IMR-90 (cell line): ENCODE data around the gene CASP3. TPM values are rescaled to one million over a fixed set of nuclear protein-coding genes. Genes with fewer than 3 reads are reported as not detected.

ENCODE experiments used
- ATAC-seq: fragments of 200-7000 bp; cut with Tn5 transposase; 2 replicates; pipeline ENCODE4 v1.9.1; 2020; ENCODE audit warnings: low read depth, mild to moderate bottlenecking, moderate library complexity
- BruUV-seq: library from RNA; stranded (reverse); fragments of 400-500 nt; replicated peaks from 2 replicates; lab custom pipeline; 2021; lab: Mats Ljungman, UMichigan
- CTCF ChIA-PET: fragments of 300-600 bp; formaldehyde crosslinking; extraction: SDS; loops from one replicate; lab custom pipeline; 2021; ENCODE audit warnings: antibody characterized with exemption; lab: Yijun Ruan, JAX
- POLR2A ChIA-PET: fragments of 300-600 bp; sonication (Branson Sonifier 250); formaldehyde crosslinking; loops from one replicate; lab custom pipeline; 2022; ENCODE audit warnings: antibody characterized with exemption; ENCODE audit not compliant: unreplicated experiment; lab: Charles Lee
- DNase-seq: peaks from one replicate; pipeline ENCODE4 v3.0.0; 2013
- H2AFZ ChIP-seq: replicated peaks from 2 replicates; pipeline ENCODE3; 2013; ENCODE audit warnings: low read length, mild to moderate bottlenecking; ENCODE audit not compliant: poor library complexity
- H2AK5ac ChIP-seq: 2 replicates; pipeline ENCODE4 v1.6.1; 2013; ENCODE audit warnings: low read depth, low read length, inconsistent platforms
- H2AK9ac ChIP-seq: replicated peaks from 2 replicates; pipeline ENCODE3; 2013; ENCODE audit warnings: mild to moderate bottlenecking, low read depth, low read length, moderate library complexity; ENCODE audit not compliant: poor library complexity
- H2BK120ac ChIP-seq: 2 replicates; pipeline ENCODE4 v1.6.1; 2013; ENCODE audit warnings: low read depth, low read length, inconsistent platforms
- H2BK15ac ChIP-seq: 3 replicates; pipeline ENCODE4 v1.6.1; 2013; ENCODE audit warnings: low read depth, low read length, inconsistent platforms
- H2BK20ac ChIP-seq: 2 replicates; pipeline ENCODE4 v1.6.1; 2013; ENCODE audit warnings: low read depth, mild to moderate bottlenecking, inconsistent platforms, low read length, moderate library complexity
- H2BK5ac ChIP-seq: 2 replicates; pipeline ENCODE4 v1.6.1; 2013; ENCODE audit warnings: mild to moderate bottlenecking, low read depth, low read length, inconsistent platforms; ENCODE audit not compliant: poor library complexity, severe bottlenecking
- H3K14ac ChIP-seq: replicated peaks from 2 replicates; pipeline ENCODE4 v1.6.1; 2013; ENCODE audit warnings: low read depth, low read length, inconsistent platforms
- H3K18ac ChIP-seq: 2 replicates; pipeline ENCODE4 v1.6.1; 2013; ENCODE audit warnings: low read depth, low read length, control low read depth
- H3K23ac ChIP-seq: 2 replicates; pipeline ENCODE4 v1.6.1; 2013; ENCODE audit warnings: low read depth, low read length, inconsistent platforms
- H3K27ac ChIP-seq: 2 replicates; pipeline ENCODE4 v1.5.1; 2013; ENCODE audit warnings: mild to moderate bottlenecking, control low read depth, low read length; ENCODE audit not compliant: insufficient read depth
- H3K27me3 ChIP-seq: 2 replicates; pipeline ENCODE4 v1.6.1; 2013; ENCODE audit warnings: low read length; ENCODE audit not compliant: control insufficient read depth, insufficient read depth
- H3K36me3 ChIP-seq: 2 replicates; pipeline ENCODE4 v1.6.1; 2013; ENCODE audit warnings: low read length, mixed read lengths; ENCODE audit not compliant: control insufficient read depth, insufficient read depth
- H3K4ac ChIP-seq: 2 replicates; pipeline ENCODE4 v1.6.1; 2013; ENCODE audit warnings: low read depth, low read length, inconsistent platforms
- H3K4me1 ChIP-seq: 2 replicates; pipeline ENCODE4 v1.6.1; 2013; ENCODE audit warnings: low read length, mixed read lengths; ENCODE audit not compliant: control insufficient read depth, insufficient read depth
- H3K4me2 ChIP-seq: 2 replicates; pipeline ENCODE4 v1.6.1; 2013; ENCODE audit warnings: low read depth, mild to moderate bottlenecking, control low read depth, low read length, moderate library complexity
- H3K4me3 ChIP-seq: 2 replicates; pipeline ENCODE4 v1.5.1; 2013; ENCODE audit warnings: low read depth, mild to moderate bottlenecking, control low read depth, low read length, moderate library complexity; ENCODE audit not compliant: insufficient read depth
- H3K56ac ChIP-seq: 2 replicates; pipeline ENCODE4 v1.6.1; 2013; ENCODE audit warnings: low read length, inconsistent platforms; ENCODE audit not compliant: insufficient read depth; ENCODE audit errors: extremely low read depth
- H3K79me1 ChIP-seq, 2 experiments: 2 replicates each; pipeline ENCODE4 v1.6.1; 2013; ENCODE audit warnings: low read length in 2 of 2, inconsistent platforms in 1 of 2, low read depth in 1 of 2
- H3K9ac ChIP-seq: 2 replicates; pipeline ENCODE4 v1.6.1; 2013; ENCODE audit warnings: low read depth, low read length, control low read depth
- H3K9me1 ChIP-seq: 2 replicates; pipeline ENCODE4 v1.6.1; 2013; ENCODE audit warnings: low read length, inconsistent platforms; ENCODE audit not compliant: insufficient read depth
- H3K9me3 ChIP-seq: 2 replicates; pipeline ENCODE4 v1.6.1; 2013; ENCODE audit warnings: low read length; ENCODE audit not compliant: control insufficient read depth, insufficient read depth
- H4K20me1 ChIP-seq: 2 replicates; pipeline ENCODE4 v1.6.1; 2013; ENCODE audit warnings: low read length, inconsistent platforms; ENCODE audit not compliant: insufficient read depth
- H4K5ac ChIP-seq: 2 replicates; pipeline ENCODE4 v1.6.1; 2013; ENCODE audit warnings: mild to moderate bottlenecking, low read depth, low read length, control low read depth
- H4K8ac ChIP-seq, 2 experiments: 2 replicates each; pipeline ENCODE4 v1.6.1; 2013; ENCODE audit warnings: low read depth in 2 of 2, low read length in 2 of 2, control low read depth in 1 of 2, inconsistent platforms in 1 of 2
- H4K91ac ChIP-seq: 2 replicates; pipeline ENCODE4 v1.6.1; 2013; ENCODE audit warnings: low read depth, low read length, inconsistent platforms; ENCODE audit not compliant: insufficient read depth
- BHLHE40 ChIP-seq: fragments of 150-350 bp; IDR thresholded peaks from 2 replicates; pipeline ENCODE4 v1.6.1; 2016; ENCODE audit warnings: mild to moderate bottlenecking, low read depth, low read length
- CEBPB ChIP-seq: IDR thresholded peaks from 2 replicates; pipeline ENCODE4 v1.6.1; 2012; ENCODE audit warnings: low read depth, low read length, improper control_type of control experiment
- CHD1 ChIP-seq: IDR thresholded peaks from 2 replicates; pipeline ENCODE4 v1.6.1; 2012; ENCODE audit warnings: low read depth, low read length, improper control_type of control experiment
- CTCF ChIP-seq: conservative IDR thresholded peaks from 2 replicates; pipeline ENCODE4 v1.5.1; 2012; ENCODE audit warnings: mild to moderate bottlenecking, low read depth, low read length, improper control_type of control experiment
- ELK1 ChIP-seq: fragments of 150-350 bp; IDR thresholded peaks from 2 replicates; pipeline ENCODE4 v1.6.1; 2016; ENCODE audit warnings: low read depth, mild to moderate bottlenecking, low read length, moderate library complexity, borderline replicate concordance
- FOS ChIP-seq: fragments of 150-350 bp; IDR thresholded peaks from 2 replicates; pipeline ENCODE4 v1.6.1; 2016; ENCODE audit warnings: low read depth, low read length
- MAZ ChIP-seq: IDR thresholded peaks from 2 replicates; pipeline ENCODE4 v1.6.1; 2012; ENCODE audit warnings: low read depth, mild to moderate bottlenecking, low read length, improper control_type of control experiment, moderate library complexity, borderline replicate concordance
- MXI1 ChIP-seq: IDR thresholded peaks from 2 replicates; pipeline ENCODE4 v1.6.1; 2012; ENCODE audit warnings: low read depth, mild to moderate bottlenecking, low read length, moderate library complexity, borderline replicate concordance
- NFE2L2 ChIP-seq: fragments of 150-350 bp; IDR thresholded peaks from 2 replicates; pipeline ENCODE4 v1.6.1; 2016; ENCODE audit warnings: low read depth, mild to moderate bottlenecking, low read length
- RAD21 ChIP-seq: IDR thresholded peaks from 2 replicates; pipeline ENCODE4 v1.6.1; 2012; ENCODE audit warnings: low read length, improper control_type of control experiment
- RCOR1 ChIP-seq: IDR thresholded peaks from 2 replicates; pipeline ENCODE4 v1.6.1; 2012; ENCODE audit warnings: mild to moderate bottlenecking, low read length, improper control_type of control experiment; ENCODE audit not compliant: insufficient replicate concordance
- RFX5 ChIP-seq: IDR thresholded peaks from 2 replicates; pipeline ENCODE4 v1.8.0; 2012; ENCODE audit warnings: low read depth, mild to moderate bottlenecking, low read length, moderate library complexity
- SMC3 ChIP-seq: fragments of 150-350 bp; IDR thresholded peaks from 2 replicates; pipeline ENCODE4 v1.6.1; 2016; ENCODE audit warnings: low read depth, mild to moderate bottlenecking, antibody characterized with exemption, low read length, moderate library complexity
- USF2 ChIP-seq: fragments of 150-350 bp; IDR thresholded peaks from 2 replicates; pipeline ENCODE4 v1.6.1; 2017; ENCODE audit warnings: mild to moderate bottlenecking, antibody characterized with exemption, low read length, low read depth
- WGBS, 2 experiments: methylation state at CpG; one replicate each; pipeline versions ENCODE4 v1.1.5 to v1.1.7; 2013; ENCODE audit warnings: missing lambda C conversion rate in 2 of 2; ENCODE audit not compliant: insufficient read length in 1 of 2; ENCODE audit errors: extremely low coverage in 2 of 2; 5-methylcytosine and 5-hydroxymethylcytosine counted together
- dilution Hi-C: fragments of 300-500 bp; cut with HindIII; formaldehyde crosslinking; loops from one replicate; pipeline ENCODE4 v1.14.3; 2018; ENCODE audit warnings: low sequenced_read_pairs; ENCODE audit not compliant: unreplicated experiment
- in situ Hi-C: fragments of 300-500 bp; cut with MboI; formaldehyde crosslinking; loops from 3 replicates; pipeline ENCODE4 v1.14.3; 2019; ENCODE audit warnings: low sequenced_read_pairs, inconsistent platforms, mixed read lengths
- intact Hi-C: fragments of 100-400 bp; cut with micrococcal nuclease; formaldehyde crosslinking; loops from 2 replicates; pipeline ENCODE4 v1.10.0; 2022
- polyA plus RNA-seq, 3 experiments: library from polyadenylated mRNA; depleted of rRNA; stranded (reverse); fragments of >200 nt; gene quantifications; 2 replicates each; pipeline ENCODE4 v1.2.3, GENCODE V29; 2012; ENCODE audit warnings: low replicate concordance in 1 of 3
- total RNA-seq: library from RNA; depleted of rRNA; stranded (reverse); fragments of >200 nt; gene quantifications from 2 replicates; pipeline ENCODE4 v1.2.3, GENCODE V29; 2012

The CASP3 gene
- total and polyA plus RNA-seq, 2 of the 4 experiments (the other 2 are of a cell fraction) = 26.7 to 27.4 TPM

GRCh38 chr4:184681916-184682315 lies 32.7 kb upstream of the CASP3 start:
- Histone ChIP-seq H2BK15ac (no peak overlapping the region), H4K91ac (no peak overlapping the region), H3K56ac (no peak overlapping the region), H2BK20ac (no peak overlapping the region), H3K4me2 (no peak overlapping the region), H3K79me1 (no peaks in the 10 kb centered on the region), H2BK5ac (no peak overlapping the region), H2AK9ac (no peak overlapping the region), H2AFZ (no peak overlapping the region), H4K5ac (no peak overlapping the region), H3K4ac (no peak overlapping the region), H3K4me1 (peaks cover 4% of the 10 kb centered on the region; the same call in 1 of the 2 replicates), H3K27me3 (no peaks in the 10 kb centered on the region), H3K27ac (no peak overlapping the region), H3K23ac (no peak overlapping the region), H3K9me1 (peaks cover 2% of the 10 kb centered on the region; the same call in 1 of the 2 replicates), H3K9ac (no peak overlapping the region), H3K36me3 (peaks cover 3% of the 10 kb centered on the region), H4K8ac (no peak overlapping the region), H3K18ac (no peak overlapping the region), H3K9me3 (no peaks in the 10 kb centered on the region), H2BK120ac (no peak overlapping the region), H2AK5ac (no peak overlapping the region), H3K14ac (no peak overlapping the region), H4K20me1 (no peaks in the 10 kb centered on the region), H3K4me3 (no peak overlapping the region)
- DNase-seq = no peak
- dilution Hi-C loops = no loop called here
- TF ChIP-seq CHD1 (no peak), NFE2L2 (no peak), MAZ (no peak), MXI1 (no peak), RFX5 (no peak), CEBPB (no peak), RAD21 (no peak), USF2 (no peak), CTCF (no peak), FOS (no peak), ELK1 (no peak), SMC3 (no peak), RCOR1 (no peak), BHLHE40 (no peak)
- no peak for ATAC-seq
- ChIA-PET CTCF (no interaction called here), POLR2A (no interaction called here)
- intact Hi-C loops = no loop called here
- WGBS, 2 experiments = no CpG with 5 or more reads among the region's 1 CpG
- no TSS peak for BruUV-seq
- in situ Hi-C loops = no loop called here
